Activated T-helper 1 cell treated with Interleukin-2 at 50 U/mL for 16 hours (primary cell): ENCODE measurements around the gene TMEM121B.

Experiments
- DNase-seq: peaks from one replicate; pipeline ENCODE4 v3.0.0-alpha.2; 2020; ENCODE audit warnings: low read depth

Gene TMEM121B

DNA sequence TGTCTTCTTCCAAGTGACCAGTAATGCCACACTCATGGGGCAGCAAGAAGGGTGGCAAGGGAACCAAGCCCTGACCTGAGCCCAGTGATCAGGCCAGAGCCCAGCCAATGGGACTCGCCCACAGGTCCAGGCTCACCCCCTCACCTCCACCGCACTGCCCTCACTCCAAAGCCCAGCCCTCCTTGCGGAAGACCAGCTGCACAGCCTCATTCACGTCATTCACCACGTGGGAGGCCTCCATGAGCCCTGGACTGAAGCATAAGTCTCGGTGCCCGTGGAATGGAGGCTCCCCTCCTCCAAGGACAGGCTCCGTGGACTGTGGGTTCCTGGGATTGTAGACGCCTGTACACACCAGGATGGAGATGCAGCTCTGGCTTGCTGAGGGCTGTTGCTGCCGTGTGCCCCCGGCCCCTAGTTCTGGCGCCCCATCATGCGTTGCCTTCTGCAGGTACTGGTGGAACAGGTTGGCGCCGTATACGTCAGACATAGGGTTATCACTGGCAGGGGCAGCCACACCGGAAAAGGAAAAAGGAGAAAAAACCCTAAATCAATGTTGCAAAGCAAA lies 16.8 kb upstream of the TMEM121B start:
- no peak for DNase-seq

DNA sequence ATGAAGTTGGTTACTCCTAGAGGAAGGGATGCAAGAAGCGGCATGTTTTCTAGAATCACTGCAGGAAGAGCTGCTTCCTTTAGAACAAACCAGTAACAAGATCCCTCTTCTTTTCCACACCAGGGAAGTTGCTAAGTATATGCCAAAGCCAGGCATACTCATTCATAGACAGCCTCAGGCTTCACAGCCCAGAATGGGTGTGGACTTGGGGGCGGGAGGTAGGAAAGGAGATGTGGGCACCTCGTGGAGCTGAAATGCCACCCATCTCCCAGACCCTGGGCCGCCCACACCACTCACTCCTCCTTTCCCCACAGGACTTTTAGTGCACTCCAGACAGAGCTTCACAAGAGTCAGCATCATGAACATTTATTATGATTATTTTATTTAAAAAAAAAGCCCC lies 16.0 kb upstream of the TMEM121B start:
- DNase-seq, result no peak

DNA sequence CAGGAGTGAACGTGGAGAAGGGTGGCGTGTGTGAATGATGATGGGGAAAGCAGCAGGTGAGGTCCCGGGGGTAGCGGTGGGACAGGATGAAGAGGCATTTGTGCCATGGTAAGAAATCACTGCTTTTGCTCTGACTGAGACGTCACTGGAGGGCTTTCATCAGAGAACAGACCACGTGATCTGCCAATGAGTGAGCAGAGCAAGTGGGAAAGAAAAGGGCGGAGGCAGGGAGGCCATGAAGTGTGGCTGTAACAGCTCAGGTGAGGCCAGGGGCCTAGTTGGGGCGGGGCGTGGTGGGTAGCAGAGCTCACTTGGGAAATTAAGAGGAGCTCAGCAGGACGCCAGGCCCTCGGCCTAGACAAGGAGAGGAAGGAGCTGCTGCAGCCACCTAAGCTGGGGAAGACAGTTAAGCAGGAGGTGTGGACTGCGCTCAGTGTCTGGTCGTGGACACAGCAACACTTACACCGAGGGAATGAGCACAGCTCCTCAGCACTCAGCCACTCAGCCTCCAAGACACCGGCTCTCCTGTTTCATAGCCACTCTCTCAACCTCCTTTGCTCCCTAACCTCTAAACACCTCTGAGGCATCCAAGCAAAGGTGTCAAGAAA lies 14.1 kb upstream of the TMEM121B start:
- no peak for DNase-seq

DNA sequence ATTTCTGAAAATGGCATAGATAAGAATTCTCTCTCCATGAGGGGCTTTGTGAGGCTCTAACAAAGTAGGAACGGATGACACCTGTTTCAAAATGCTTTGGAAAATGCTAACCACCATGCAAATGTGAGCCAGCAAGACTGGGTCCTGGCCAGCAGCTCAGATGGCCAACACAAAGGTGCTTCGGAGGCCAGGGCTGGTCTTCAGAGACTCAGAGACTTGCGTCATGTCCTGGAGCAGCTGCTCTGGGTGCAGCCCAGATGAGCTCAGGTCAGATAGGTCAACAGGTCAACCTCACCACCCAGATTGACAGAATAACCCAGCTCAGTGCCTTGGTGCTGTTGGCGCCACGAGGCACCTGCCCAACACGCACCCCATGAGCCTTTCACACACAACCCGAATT lies 12.0 kb upstream of the TMEM121B start:
- no peak for DNase-seq

DNA sequence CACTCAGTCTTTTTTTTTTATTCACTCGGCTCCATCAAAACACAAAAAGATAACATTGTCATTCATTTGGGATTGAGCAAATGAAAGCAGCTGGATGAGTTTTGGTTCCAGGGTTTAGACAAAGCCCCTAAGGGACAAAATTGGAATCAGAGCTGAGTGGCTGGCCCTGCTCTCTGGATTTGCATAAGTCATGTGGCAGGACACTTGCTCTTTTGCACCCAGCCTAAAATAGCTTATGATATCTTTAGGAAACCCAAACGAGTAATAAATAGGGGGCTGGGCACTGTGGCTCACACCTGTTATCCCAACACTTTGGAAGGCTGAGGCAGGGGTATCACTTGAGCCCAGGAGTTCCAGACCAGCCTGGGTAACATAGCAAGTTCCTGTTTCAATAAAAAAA lies 11.0 kb upstream of the TMEM121B start:
- DNase-seq, result no peak

DNA sequence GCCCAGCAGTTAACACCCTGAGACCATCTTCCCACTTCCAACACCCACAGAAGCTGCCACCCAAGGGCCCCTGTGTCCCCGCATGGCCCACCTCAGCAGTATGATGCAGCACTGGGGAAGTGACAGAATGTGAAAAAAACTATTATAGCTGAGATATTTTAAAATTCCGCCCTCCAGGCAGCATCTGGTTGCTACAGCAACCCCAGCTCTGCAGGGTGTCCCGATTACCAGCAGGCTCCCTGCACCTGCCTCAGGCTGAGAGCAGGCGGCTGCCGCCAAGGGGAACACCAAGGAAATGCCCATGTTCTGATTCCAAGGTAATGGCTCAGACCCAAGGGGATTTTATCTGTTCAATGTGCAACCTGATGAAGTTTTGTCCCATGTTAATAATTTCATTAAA lies 10.5 kb upstream of the TMEM121B start:
- DNase-seq, result no peak

DNA sequence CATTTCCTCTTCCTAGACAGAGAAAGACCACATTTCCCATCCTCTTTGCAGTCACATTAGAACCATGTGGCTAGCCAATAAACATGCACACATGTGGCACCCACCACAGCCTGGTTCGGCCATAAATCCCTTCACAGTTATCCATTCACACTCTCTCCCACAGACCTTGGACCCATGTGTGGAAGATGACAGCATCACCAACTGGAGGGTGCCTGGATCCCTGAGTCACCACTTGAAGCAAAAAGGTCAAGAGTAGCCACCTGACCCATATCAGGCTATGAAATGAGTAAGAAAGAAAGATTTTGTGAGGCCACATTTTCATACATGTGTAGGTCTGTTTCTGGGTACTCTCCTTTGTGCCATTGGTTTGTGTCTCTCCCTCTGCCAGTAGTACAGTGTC lies 9.0 kb upstream of the TMEM121B start:
- no peak for DNase-seq

DNA sequence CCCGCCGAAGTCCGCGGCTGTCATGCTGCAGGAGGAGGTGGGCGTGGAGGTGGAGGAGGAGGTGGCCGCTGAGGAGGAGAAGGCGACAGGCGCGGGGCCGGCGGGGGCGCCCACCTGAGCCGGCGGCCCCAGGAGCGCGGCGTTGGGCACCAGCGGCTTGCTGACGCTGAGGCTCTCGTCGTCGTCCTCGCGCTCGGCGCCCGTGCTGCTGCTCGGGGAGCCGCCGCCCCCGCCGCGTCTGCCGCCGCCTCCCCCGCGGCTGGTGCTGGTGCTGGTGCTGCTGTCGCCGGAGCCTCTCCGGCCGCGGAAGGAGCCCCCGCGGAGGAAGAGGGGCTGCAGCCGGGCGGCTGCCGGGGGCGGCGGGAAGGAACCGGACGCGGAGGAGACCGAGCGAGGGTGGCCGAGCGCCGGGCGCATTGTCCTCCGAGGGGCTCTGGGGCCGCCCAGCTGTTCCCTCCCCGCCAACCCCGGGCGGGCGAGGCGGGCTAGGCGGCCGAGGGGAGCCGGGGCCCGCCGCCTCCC lies 388 bp downstream of the TMEM121B start:
- no peak for DNase-seq

DNA sequence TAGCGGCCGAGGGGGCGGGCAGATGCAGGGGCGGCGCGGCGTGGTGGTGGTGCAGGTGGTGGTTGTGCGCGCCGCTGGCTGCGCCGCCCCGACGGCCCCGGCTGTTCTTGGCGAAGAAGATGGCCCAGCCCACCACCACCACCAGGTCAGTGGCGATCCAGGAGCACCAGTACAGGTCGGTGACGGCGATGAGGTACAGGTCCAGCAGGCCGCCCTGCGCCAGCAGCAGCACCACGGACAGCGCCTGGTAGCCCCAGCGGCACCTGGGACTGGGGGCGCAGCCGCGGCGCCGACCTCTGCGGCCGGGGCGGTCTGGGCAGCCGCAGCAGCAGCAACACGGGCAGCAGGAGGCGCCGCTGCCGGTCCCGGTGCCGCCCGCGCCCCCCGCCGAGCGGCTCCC lies 879 bp downstream of the TMEM121B start:
- DNase-seq, result peak; percentile 32

DNA sequence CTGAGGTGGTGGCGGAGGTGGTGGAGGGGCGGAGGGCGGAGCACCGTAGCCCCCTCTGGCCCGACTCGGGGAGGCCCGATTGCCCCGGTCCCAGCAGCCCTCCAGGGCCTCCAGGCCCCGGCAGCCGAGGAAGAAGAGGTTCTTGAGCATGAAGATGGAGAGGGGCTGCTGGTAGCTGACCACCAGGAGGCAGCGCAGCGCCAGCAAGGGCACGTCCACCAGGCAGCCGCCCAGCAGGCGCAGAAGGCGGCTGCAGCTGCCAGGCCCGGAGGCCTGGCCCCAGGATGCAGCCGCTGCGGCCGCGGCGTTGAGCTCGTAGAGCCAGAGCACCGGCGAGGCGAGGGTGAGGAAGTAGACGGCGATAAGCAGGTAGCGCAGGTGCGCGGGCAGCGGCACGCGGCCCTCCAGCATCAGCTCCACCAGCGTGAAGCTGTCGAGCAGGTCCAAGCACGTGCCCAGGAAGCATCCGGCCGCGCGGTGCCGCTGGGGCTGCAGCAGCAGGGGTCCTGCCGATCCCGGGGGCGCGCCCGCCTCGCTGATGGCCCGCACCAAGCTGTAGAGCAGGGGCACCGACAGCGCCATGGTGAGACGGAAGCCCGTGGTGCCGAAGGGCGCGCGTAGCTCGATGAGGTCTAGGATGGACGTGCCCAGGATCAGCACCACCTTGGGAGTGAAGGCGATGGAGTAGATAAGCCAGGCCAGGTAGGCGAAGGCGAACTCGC lies 1.5 kb downstream of the TMEM121B start:
- no peak for DNase-seq

DNA sequence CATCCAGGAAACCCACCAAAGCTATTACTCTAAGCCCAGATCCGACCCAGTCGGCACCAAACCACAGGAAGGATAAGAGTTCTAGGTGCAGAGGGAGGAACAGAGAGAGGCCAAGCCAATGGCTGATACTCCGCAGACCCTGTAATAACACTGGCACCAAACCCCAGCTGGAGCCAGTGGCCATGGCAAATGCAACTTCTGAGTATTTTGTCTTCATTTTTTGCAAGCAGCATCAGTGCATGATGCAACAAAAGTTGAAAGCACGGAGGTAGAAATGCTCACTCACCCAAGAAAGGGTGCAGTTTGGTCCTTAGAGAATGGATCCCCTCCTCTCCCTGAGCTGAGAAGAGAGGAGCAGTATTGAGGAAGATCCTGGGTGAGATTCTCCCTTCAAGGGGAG lies 2.8 kb downstream of the TMEM121B start:
- no peak for DNase-seq

DNA sequence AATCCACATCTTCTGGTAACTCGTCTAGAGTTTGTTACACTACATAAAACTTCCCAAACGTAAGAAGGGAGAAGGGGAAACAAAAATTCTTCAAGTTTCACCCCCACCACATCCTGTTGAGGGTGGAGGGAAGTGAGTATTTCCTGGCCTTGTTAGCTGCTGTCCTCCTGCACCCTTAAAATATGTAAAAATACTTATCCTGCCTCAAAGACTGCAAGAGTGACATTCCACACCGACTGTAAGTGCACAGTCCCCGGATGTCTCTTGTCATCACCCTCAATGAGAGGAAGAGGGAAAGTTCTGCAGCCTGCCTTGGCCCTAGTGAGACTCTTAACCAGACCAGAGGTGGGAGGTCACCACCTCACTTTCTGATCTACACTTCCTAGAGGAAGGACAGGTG lies 3.3 kb downstream of the TMEM121B start:
- no peak for DNase-seq

DNA sequence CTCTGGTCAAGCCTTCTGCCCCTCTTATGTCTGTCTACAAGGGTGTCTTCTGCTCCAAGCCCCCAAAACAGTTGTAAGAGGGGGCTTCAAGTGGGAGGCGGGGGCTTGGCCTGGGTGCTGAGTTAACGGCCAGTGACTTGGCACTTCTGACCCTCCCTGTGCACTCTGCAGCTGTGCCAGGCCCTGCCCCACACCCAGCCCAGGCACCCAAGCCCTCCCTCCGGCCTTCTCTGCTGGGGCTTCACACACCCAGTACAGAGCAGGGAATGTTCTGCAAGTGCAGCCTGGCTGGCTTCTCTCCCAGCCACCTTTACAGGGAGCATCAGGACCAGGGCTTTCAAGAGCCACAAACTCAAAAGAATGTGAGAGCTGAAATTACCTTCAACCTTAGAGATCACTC lies 3.8 kb downstream of the TMEM121B start:
- DNase-seq, result no peak

DNA sequence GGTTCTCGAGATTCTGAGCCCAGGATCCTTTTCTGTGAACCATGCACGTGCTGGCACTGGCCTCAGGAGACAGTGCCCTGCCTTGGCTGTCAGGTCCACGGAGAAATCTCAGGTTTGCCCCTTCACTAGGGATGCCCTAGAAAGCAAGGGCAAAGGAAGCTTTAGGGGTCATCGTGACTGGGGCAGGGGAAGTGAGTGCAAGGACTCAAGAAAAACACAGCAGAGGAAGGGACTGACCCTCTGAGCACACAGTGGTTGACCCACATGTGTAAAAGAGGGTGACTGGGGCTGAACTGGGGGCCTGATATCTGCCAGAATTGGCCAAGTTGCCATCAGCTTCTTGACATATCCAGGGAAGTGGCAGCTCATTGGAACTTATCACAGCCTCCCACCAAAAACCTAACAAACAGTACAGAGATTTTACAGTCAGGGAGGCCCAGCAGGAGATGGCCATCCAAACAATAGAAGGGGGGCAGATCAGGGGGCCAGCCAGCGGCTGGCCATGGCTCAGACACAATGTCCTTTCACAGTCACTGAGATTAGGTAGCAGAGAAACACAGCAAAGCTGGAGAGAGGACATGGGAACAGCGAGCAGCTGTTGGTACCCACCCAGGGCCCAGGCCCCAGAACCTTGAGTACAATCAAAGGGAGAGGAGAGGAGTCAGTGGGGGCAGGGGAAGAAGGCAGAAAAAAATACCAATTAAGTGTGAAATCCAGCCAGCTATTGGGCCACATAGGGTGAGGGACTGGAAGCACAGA lies 4.4 kb downstream of the TMEM121B start:
- DNase-seq, result no peak

DNA sequence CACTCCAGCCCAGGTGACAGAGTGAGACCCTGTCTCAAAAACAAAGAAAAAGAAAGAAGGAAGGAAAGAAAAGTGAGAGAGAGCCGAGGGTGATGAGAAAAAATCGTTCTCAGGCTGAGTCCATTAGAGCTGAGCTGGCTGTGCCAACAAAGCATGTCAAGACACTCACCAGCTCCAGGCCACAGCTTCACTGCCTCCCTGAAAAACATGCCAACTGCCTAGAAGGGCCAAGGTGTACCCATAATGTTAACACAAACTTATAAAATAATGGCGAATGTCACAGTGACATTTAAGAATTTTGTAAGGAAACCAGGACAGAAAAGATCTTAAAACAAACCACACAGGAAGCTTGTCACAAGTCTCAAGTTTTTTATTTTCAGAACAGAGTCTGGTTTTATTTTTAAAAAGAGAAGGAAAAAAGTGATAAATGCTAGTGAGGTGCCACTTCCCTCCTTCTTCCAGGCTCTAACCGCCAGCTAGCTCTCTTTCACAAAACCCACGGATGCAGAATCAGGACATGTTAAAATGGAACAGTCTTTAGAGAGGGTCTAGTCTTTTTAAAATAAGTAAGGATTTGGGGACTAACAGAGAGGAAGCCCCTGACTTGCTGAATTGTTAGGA lies 5.1 kb downstream of the TMEM121B start:
- no peak for DNase-seq

DNA sequence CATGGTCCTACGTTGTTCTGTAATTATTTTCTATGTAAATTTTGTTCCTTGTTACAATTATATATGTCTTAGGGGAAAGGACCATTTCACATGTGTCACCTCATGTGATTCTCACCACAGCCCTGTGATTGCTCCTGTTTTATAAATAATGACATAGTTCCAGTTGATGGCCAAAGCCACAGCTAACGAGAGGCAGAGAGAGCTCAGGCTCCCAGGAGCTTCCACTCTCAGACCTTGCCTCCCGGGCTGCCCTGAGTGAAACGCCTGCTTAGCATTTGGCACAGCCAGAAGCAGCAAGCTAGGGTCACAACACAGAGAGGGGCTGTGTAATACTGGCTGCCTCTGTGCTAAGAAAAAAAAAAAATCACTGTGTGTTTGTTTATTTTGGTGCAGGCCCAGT lies 5.9 kb downstream of the TMEM121B start:
- no peak for DNase-seq

DNA sequence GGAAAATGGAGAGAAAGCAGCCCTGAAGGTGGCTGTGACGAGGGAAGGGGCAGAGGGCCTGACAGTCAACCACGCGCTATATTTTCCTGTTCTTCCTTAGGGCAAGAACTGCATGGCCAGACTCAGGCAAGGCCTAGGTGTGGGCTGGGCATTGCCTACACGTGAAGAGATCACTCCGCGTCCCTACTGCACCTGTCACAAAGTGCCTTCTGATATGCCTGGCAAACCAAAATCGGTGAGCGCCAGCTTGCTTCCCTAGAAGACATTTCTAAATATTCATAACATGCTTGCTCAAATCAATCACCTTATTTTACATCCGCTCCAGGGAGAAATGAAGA lies 6.3 kb downstream of the TMEM121B start:
- DNase-seq, result no peak

DNA sequence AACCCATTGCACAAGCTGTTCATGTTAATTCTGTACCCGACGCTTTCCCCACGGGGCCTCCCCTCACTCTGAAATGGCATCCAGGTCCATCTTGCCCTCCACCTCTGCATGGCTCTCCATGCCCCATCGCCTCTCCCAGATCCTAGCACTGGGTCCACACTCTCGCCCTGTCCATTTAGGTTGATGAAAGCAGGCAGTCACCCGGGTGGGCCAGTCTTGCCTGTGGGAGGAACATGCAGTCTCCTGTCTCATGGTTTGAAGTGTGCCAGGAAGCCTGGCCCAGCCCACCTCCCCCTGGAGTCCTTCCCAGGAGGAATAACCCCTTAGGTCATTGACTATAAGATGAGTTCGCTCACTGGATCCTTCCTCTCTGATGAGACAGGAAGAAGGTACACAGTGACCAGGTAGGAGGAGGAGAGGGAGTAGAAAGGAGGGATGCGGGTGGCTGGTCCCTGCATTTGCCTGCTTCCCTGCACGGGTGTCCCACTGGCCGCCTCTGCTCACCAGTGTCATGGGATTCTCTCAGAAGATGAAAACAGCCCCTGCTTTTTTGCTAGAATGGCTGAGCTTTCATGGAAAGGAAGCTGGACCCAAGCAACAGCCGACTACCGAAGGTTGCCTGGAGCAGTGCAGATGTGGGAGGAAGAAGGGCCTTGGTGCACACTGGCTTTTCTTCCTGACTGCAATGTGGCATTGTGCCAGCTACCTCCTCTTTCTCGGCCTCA lies 6.8 kb downstream of the TMEM121B start:
- DNase-seq, result no peak

DNA sequence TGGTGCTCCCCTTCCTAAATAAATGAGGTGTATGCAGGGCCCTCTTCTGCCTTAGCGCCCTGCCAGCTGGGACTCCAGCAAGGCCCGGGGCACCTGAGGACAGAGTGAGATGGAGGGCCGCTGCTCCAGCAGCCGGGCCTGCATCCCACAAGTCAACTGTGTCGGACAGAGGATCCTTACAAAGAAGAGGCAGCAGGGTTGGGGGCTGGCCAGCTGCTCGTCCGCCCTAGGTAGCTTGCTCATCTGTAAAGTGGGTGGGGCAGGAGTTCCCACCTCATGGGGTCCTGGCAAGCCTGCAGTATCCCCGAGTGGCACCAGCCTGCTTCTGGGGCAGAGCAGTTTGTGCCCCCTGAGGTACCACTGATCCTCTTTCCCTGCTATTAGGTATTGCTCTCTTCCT lies 7.6 kb downstream of the TMEM121B start:
- no peak for DNase-seq

DNA sequence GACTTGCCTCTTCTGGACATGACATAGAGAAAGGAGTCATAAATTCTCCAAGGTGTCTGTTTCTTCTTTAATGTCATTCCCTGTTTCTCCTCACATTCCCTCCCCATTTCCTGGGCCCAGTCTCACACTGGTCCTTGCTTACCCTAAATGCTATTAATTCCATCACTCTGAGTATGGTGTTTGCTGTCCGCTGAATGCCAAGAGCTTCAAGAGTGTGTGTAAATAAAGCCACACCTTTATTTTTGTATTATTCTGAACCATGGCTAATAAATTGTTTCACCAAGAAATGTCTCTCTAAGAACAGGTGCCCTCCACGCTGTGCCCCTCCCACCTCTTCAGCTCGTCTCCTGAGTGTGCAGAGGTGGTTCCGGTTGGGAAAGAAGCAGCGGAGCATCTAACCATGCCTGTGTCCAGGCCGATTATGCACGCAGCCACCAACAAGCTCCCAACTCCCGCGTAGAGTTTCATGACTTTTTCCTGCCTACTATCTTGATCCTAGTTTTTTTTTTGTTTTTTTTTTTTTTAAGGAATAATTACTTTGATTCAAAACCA lies 8.6 kb downstream of the TMEM121B start:
- DNase-seq, result no peak

DNA sequence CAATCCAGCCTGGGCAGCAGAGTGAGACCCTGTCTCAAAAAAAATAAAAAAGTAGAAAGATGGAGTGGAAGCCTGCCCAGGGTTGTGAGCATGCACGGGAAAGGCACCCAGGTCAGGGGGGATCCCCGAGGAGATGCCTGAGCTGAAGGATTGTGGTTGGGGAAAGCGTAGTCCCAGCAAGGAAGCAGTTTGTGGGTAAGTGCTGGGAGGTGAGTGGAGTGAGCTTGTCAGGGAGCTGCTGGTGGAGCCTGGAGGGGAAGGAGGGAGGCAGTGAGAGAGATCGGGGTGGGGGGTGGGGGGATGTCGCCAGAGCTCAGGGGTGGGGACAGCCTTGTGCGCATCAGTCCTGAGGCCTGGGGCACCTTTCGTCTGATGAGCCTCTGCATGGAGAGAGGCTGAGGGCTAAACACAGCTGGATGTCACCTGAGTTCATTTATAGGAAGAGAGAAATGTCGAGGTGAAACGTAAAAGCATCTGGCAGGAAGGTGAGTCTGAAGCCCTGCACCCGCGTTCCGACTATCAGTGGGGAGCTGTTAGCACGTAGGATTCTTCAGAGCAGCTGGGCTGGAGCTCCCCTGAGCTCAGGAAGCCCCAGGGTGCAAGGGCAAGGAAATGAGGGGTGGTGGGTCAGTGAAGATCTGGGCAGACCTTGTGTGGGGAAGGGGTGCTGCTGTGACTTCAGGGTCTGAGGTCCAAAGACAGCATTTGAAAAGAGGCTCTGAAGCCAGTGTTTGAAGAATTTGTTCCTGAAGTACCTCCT lies 10.2 kb downstream of the TMEM121B start:
- no peak for DNase-seq
